GM21737 (cell line): ENCODE measurements around the gene CYP8B1.

Experiments used
- ATAC-seq: cut with Tn5 transposase; IDR thresholded peaks from one replicate; pipeline ENCODE4 v1.9.1; 2021; ENCODE audit warnings: mild to moderate bottlenecking, moderate library complexity; ENCODE audit not compliant: unreplicated experiment

Gene CYP8B1

GRCh38 chr3:42829083-42829627 lies 46.5 kb downstream of the CYP8B1 start:
- ATAC-seq = no peak

GRCh38 chr3:42827654-42828053 lies 48.0 kb downstream of the CYP8B1 start:
- ATAC-seq = no peak

GRCh38 chr3:42827023-42827422 lies 48.7 kb downstream of the CYP8B1 start:
- ATAC-seq = no peak

GRCh38 chr3:42826141-42826540 lies 49.5 kb downstream of the CYP8B1 start:
- no peak for ATAC-seq

GRCh38 chr3:42823351-42823750 lies 52.3 kb downstream of the CYP8B1 start:
- no peak for ATAC-seq

- no peak for ATAC-seq
Observed at GRCh38 chr3:42822828-42823227, 52.9 kb downstream of the CYP8B1 start.
